Osteoblast (primary cell): ENCODE data around the gene DSCAML1. TPM values are rescaled to one million over a fixed set of nuclear protein-coding genes. Genes with fewer than 3 reads are reported as not detected.

Experiments used
- DNase-seq: peaks from one replicate; pipeline ENCODE4 v3.0.0; 2011; ENCODE audit warnings: low spot score, mixed read lengths; ENCODE audit not compliant: insufficient read length; ENCODE audit errors: missing footprints
- H2AFZ ChIP-seq: 2 replicates; pipeline ENCODE4 v1.6.0; 2011; ENCODE audit warnings: mild to moderate bottlenecking, low read length
- H3K27ac ChIP-seq: 2 replicates; pipeline ENCODE4 v1.5.1; 2011; ENCODE audit warnings: mild to moderate bottlenecking, low read depth, low read length, moderate library complexity
- H3K27me3 ChIP-seq: 2 replicates; pipeline ENCODE4 v1.6.0; 2012; ENCODE audit warnings: mild to moderate bottlenecking, control low read depth, inconsistent platforms, low read length, moderate library complexity; ENCODE audit not compliant: insufficient read depth
- H3K36me3 ChIP-seq: 2 replicates; pipeline ENCODE4 v1.5.1; 2011; ENCODE audit warnings: mild to moderate bottlenecking, low read length, control low read depth, moderate library complexity; ENCODE audit not compliant: insufficient read depth
- H3K4me1 ChIP-seq: 2 replicates; pipeline ENCODE4 v1.5.1; 2011; ENCODE audit warnings: mild to moderate bottlenecking, low read length, control low read depth, moderate library complexity; ENCODE audit not compliant: insufficient read depth
- H3K4me2 ChIP-seq: 2 replicates; pipeline ENCODE4 v1.6.0; 2011; ENCODE audit warnings: mild to moderate bottlenecking, low read length; ENCODE audit not compliant: insufficient read depth
- H3K4me3 ChIP-seq: fragments of 200-600 bp; sonication (generic); 3 replicates; pipeline ENCODE4 v1.5.1; 2012; ENCODE audit warnings: mild to moderate bottlenecking, low read length, inconsistent platforms; ENCODE audit not compliant: insufficient read depth
- H3K79me2 ChIP-seq: 2 replicates; pipeline ENCODE4 v1.6.0; 2012; ENCODE audit warnings: mild to moderate bottlenecking, low read length, control low read depth, inconsistent platforms; ENCODE audit not compliant: insufficient read depth
- H3K9me3 ChIP-seq: 2 replicates; pipeline ENCODE4 v1.5.1; 2011; ENCODE audit warnings: low read depth, low read length, control low read depth
- H4K20me1 ChIP-seq: 2 replicates; pipeline ENCODE4 v1.6.0; 2012; ENCODE audit warnings: mild to moderate bottlenecking, low read length, control low read depth; ENCODE audit not compliant: insufficient read depth
- total RNA-seq: library from RNA; depleted of rRNA; stranded (reverse); fragments of >200 nt; gene quantifications from 2 replicates; pipeline ENCODE4 v1.2.3, GENCODE V29; 2012
- TF ChIP-seq, protein P1 (sequence below): IDR thresholded peaks from 2 replicates; pipeline ENCODE4 v1.5.1; 2011; ENCODE audit warnings: mild to moderate bottlenecking, low read depth, low read length, moderate library complexity; ENCODE audit errors: extremely low read depth

DSCAML1 gene
- total RNA-seq, 1 donor: not detected

DNA sequence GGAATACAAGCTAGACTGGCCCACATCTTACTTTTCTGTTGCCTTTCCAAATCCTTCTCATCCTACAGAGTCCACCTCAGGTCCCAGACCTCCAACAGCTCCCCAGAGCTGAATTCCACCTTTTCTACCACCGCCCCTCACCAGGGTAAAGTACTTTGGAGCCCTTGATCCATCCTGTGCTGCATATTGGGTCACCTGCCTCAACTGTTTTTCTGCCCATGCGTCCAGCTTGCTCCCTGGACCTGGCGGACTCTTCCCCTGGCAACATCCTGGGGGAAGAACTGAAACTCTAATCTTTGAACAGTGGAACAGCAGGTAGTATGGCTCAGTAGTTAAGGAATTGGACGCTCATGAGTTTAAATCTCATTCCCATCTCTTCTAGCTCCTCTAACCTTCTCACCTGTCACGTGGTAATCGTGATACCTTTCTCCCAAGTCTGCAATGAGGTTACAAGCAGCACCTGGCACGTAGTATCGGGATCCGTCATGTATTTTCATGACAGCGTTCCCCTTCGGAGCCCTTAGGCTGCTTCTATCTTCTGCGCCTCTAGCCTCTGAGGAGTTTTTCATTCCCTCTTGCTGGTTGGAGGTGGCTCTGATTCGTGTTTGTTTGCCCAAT is 371.2 kb downstream of the DSCAML1 start:
- Histone ChIP-seq H3K36me3 (no peaks in the 10 kb centered on the region), H3K4me1 (peaks cover 6% of the 10 kb centered on the region), H4K20me1 (no peaks in the 10 kb centered on the region), H3K4me3 (no peak overlapping the region), H2AFZ (no peak overlapping the region), H3K4me2 (no peak overlapping the region), H3K27ac (no peak overlapping the region), H3K79me2 (no peaks in the 10 kb centered on the region), H3K9me3 (no peaks in the 10 kb centered on the region), H3K27me3 (peaks cover 12% of the 10 kb centered on the region)
- TF ChIP-seq, protein P1, sequence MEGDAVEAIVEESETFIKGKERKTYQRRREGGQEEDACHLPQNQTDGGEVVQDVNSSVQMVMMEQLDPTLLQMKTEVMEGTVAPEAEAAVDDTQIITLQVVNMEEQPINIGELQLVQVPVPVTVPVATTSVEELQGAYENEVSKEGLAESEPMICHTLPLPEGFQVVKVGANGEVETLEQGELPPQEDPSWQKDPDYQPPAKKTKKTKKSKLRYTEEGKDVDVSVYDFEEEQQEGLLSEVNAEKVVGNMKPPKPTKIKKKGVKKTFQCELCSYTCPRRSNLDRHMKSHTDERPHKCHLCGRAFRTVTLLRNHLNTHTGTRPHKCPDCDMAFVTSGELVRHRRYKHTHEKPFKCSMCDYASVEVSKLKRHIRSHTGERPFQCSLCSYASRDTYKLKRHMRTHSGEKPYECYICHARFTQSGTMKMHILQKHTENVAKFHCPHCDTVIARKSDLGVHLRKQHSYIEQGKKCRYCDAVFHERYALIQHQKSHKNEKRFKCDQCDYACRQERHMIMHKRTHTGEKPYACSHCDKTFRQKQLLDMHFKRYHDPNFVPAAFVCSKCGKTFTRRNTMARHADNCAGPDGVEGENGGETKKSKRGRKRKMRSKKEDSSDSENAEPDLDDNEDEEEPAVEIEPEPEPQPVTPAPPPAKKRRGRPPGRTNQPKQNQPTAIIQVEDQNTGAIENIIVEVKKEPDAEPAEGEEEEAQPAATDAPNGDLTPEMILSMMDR: no peak
- DNase-seq: peak; percentile 37

DNA sequence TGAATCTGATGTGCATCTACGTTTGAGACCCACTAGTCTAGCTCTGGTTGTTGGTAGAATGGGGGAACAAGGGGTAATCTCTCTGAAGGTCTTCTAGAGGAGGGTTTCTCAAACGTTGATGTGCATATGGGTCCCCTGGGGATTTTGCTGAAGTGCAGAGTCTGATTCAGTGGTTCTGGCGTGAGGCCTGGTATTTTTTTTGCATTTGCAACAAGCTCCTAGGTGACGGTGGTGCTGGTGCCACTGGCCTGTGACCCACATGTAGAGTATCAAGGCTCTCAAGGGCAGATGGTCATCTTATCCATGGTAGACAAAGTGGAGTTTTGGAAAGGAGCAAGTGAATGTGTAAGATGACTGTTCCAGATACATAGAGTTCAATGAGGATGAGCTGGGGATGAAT is 372.2 kb downstream of the DSCAML1 start:
- no peaks in the 10 kb centered on the region for H3K36me3 ChIP-seq
- no peaks in the 10 kb centered on the region for H3K79me2 ChIP-seq
- peaks cover 6% of the 10 kb centered on the region for H3K4me1 ChIP-seq
- no peaks in the 10 kb centered on the region for H3K9me3 ChIP-seq
- DNase-seq: peak; percentile 93
- H3K27ac ChIP-seq: no peak overlapping the region
- no peak overlapping the region for H2AFZ ChIP-seq
- H4K20me1 ChIP-seq: no peaks in the 10 kb centered on the region
- TF ChIP-seq, protein P1: no peak
- no peak overlapping the region for H3K4me2 ChIP-seq
- no peak overlapping the region for H3K4me3 ChIP-seq
- H3K27me3 ChIP-seq: peaks cover 12% of the 10 kb centered on the region

DNA sequence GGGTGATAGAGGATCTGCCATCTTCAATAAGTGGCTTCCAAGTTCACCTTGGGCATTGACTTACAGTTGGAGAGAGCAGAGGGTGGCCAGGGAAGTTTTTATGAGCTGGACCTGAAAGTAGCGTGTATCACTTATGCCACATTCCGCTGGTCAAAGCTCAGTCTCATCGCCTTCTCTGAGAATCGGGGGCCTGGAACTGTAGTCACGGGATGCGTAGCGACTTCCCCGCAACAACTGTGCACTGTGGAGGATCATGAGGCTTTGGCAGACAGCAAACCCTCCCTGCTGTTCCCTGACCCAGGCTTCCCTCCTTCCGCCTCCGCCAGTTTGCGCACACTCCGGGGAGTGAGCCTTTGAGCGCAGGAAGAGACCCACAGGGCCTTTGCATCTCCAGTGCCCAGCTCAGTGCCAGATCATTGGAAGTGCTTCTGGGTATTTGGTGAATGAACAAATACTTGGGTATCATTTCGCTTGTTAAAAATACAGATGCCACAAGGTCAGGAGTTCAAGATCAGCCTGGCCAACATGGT is 373.9 kb downstream of the DSCAML1 start:
- H3K27me3 ChIP-seq: peaks cover 12% of the 10 kb centered on the region
- H3K4me3 ChIP-seq: no peak overlapping the region
- DNase-seq: peak; percentile 38
- no peak overlapping the region for H3K4me2 ChIP-seq
- no peaks in the 10 kb centered on the region for H3K9me3 ChIP-seq
- no peaks in the 10 kb centered on the region for H4K20me1 ChIP-seq
- no peaks in the 10 kb centered on the region for H3K79me2 ChIP-seq
- H3K36me3 ChIP-seq: no peaks in the 10 kb centered on the region
- TF ChIP-seq, protein P1: no peak
- H2AFZ ChIP-seq: no peak overlapping the region
- H3K27ac ChIP-seq: no peak overlapping the region
- H3K4me1 ChIP-seq: peaks cover 6% of the 10 kb centered on the region

- Histone ChIP-seq H3K27me3 (peaks cover 8% of the 10 kb centered on the region), H2AFZ (no peak overlapping the region), H3K4me1 (peaks cover 6% of the 10 kb centered on the region), H3K36me3 (no peaks in the 10 kb centered on the region), H3K4me3 (no peak overlapping the region), H4K20me1 (no peaks in the 10 kb centered on the region), H3K4me2 (no peak overlapping the region), H3K9me3 (no peaks in the 10 kb centered on the region), H3K79me2 (no peaks in the 10 kb centered on the region), H3K27ac (no peak overlapping the region)
- peak; percentile 82 for DNase-seq
- TF ChIP-seq, protein P1: no peak
Observed at GRCh38 chr11:117421476-117421875, 375.5 kb downstream of the DSCAML1 start.
